GM23338 (cell line): ENCODE measurements around the gene DPT. TPM values are rescaled to one million over a fixed set of nuclear protein-coding genes. Genes with fewer than 3 reads are reported as not detected.

Experiments used
- ATAC-seq: fragments of 200-7000 bp; cut with Tn5 transposase; 3 replicates; pipeline ENCODE4 v1.9.1; 2020
- DNase-seq: peaks from one replicate; pipeline ENCODE4 v3.0.0-alpha.2; 2015; ENCODE audit warnings: low spot score
- H2AFZ ChIP-seq: fragments of 200-600 bp; sonication (generic); 2 replicates; pipeline ENCODE4 v1.8.0; 2016; ENCODE audit warnings: antibody characterized with exemption, mild to moderate bottlenecking, moderate library complexity
- H3F3A ChIP-seq: fragments of 200-600 bp; sonication (generic); replicated peaks from 2 replicates; pipeline ENCODE4 v1.8.0; 2017; ENCODE audit warnings: antibody characterized with exemption, mixed run types, low read depth
- H3K27ac ChIP-seq: fragments of 200-600 bp; sonication (generic); 2 replicates; pipeline ENCODE4 v1.6.1; 2016; ENCODE audit warnings: low read depth
- H3K27me3 ChIP-seq: fragments of 200-600 bp; sonication (generic); 2 replicates; pipeline ENCODE4 v1.8.0; 2016; ENCODE audit warnings: mild to moderate bottlenecking, mixed run types, moderate library complexity; ENCODE audit not compliant: insufficient read depth
- H3K36me3 ChIP-seq: fragments of 200-600 bp; sonication (generic); 2 replicates; pipeline ENCODE4 v1.8.0; 2016; ENCODE audit warnings: mild to moderate bottlenecking; ENCODE audit not compliant: insufficient read depth
- H3K4me1 ChIP-seq: fragments of 200-600 bp; sonication (generic); 2 replicates; pipeline ENCODE4 v1.8.0; 2016; ENCODE audit warnings: mild to moderate bottlenecking, moderate library complexity; ENCODE audit not compliant: insufficient read depth
- H3K4me2 ChIP-seq: fragments of 200-600 bp; sonication (generic); 2 replicates; pipeline ENCODE4 v1.7.1; 2017; ENCODE audit warnings: mixed run types
- H3K4me3 ChIP-seq: fragments of 200-600 bp; sonication (generic); 2 replicates; pipeline ENCODE4 v1.6.1; 2016; ENCODE audit warnings: mixed run types
- H3K79me2 ChIP-seq: fragments of 200-600 bp; sonication (generic); replicated peaks from 2 replicates; pipeline ENCODE4 v1.8.0; 2017; ENCODE audit warnings: mild to moderate bottlenecking; ENCODE audit not compliant: insufficient read depth
- H3K9me2 ChIP-seq: fragments of 200-600 bp; sonication (generic); 2 replicates; pipeline ENCODE4 v1.8.0; 2017; ENCODE audit not compliant: insufficient read depth
- H4K20me1 ChIP-seq: fragments of 200-600 bp; sonication (generic); replicated peaks from 2 replicates; pipeline ENCODE4 v1.8.0; 2017; ENCODE audit warnings: mild to moderate bottlenecking; ENCODE audit not compliant: insufficient read depth
- H3K27ac Mint-ChIP-seq: 2 replicates; pipeline ENCODE4 v1.8.0; 2020; ENCODE audit warnings: inconsistent platforms, mild to moderate bottlenecking, moderate library complexity, mixed read lengths
- H3K27me3 Mint-ChIP-seq: 3 replicates; pipeline ENCODE4 v1.8.0; 2022; ENCODE audit warnings: low read depth, mild to moderate bottlenecking, moderate library complexity, mixed read lengths, inconsistent platforms; ENCODE audit not compliant: insufficient read depth, poor library complexity
- H3K36me3 Mint-ChIP-seq: 3 replicates; pipeline ENCODE4 v1.8.0; 2021; ENCODE audit warnings: low read depth, mild to moderate bottlenecking, inconsistent platforms, moderate library complexity, mixed read lengths
- H3K4me1 Mint-ChIP-seq: 3 replicates; pipeline ENCODE4 v1.8.0; 2020; ENCODE audit warnings: mild to moderate bottlenecking, inconsistent platforms, mixed read lengths
- H3K4me3 Mint-ChIP-seq: 3 replicates; pipeline ENCODE4 v1.8.0; 2021; ENCODE audit warnings: moderate library complexity, mild to moderate bottlenecking, inconsistent platforms, mixed read lengths
- H3K9me3 Mint-ChIP-seq: 3 replicates; pipeline ENCODE4 v1.8.0; 2020; ENCODE audit warnings: moderate library complexity, mild to moderate bottlenecking, inconsistent platforms, mixed read lengths
- CREB1 ChIP-seq: fragments of 250-450 bp; sonication (Bioruptor Pico); IDR thresholded peaks from 2 replicates; pipeline ENCODE4 v1.5.0; 2020; ENCODE audit warnings: low read depth, mild to moderate bottlenecking, moderate library complexity
- CTCF ChIP-seq, 2 experiments: fragments of 200-600 bp in 1 of 2; sonication (generic) in 1 of 2; conservative IDR thresholded peaks; 2 replicates each; pipeline versions ENCODE4 v1.5.1 to v1.6.1; 2016 to 2017; ENCODE audit warnings: antibody characterized with exemption in 2 of 2, low read depth in 2 of 2, mild to moderate bottlenecking in 2 of 2, moderate library complexity in 1 of 2
- ETS1 ChIP-seq: IDR thresholded peaks from 2 replicates; pipeline ENCODE4 v1.6.1; 2016; ENCODE audit warnings: antibody characterized with exemption
- EZH2 ChIP-seq: fragments of 200-600 bp; sonication (generic); IDR thresholded peaks from one replicate; pipeline ENCODE4 v1.8.0; 2017; ENCODE audit warnings: antibody characterized with exemption, mild to moderate bottlenecking, low read depth; ENCODE audit not compliant: unreplicated experiment
- EZH2phosphoT487 ChIP-seq: fragments of 200-600 bp; sonication (generic); IDR thresholded peaks from one replicate; pipeline ENCODE4 v1.8.1; 2018; ENCODE audit warnings: antibody characterized with exemption; ENCODE audit not compliant: unreplicated experiment
- JUNB ChIP-seq: IDR thresholded peaks from one replicate; pipeline ENCODE4 v1.6.1; 2016; ENCODE audit warnings: antibody characterized with exemption; ENCODE audit not compliant: unreplicated experiment
- NANOG ChIP-seq: IDR thresholded peaks from 2 replicates; pipeline ENCODE4 v1.6.1; 2016; ENCODE audit warnings: antibody characterized with exemption, borderline replicate concordance
- POLR2AphosphoS5 ChIP-seq: IDR thresholded peaks from 2 replicates; pipeline ENCODE4 v1.6.1; 2016; ENCODE audit warnings: antibody characterized with exemption, low read depth
- STAT1 ChIP-seq: IDR thresholded peaks from one replicate; pipeline ENCODE4 v1.6.1; 2016; ENCODE audit warnings: antibody characterized with exemption; ENCODE audit not compliant: unreplicated experiment
- ZNF114 ChIP-seq: fragments of 250-450 bp; sonication (Bioruptor Pico); IDR thresholded peaks from 2 replicates; pipeline ENCODE4 v1.5.0; 2020; ENCODE audit warnings: mild to moderate bottlenecking, moderate library complexity
- ZNF331 ChIP-seq: fragments of 250-450 bp; sonication (Bioruptor Pico); IDR thresholded peaks from 2 replicates; pipeline ENCODE4 v1.5.0; 2020; ENCODE audit warnings: low read depth, mild to moderate bottlenecking, moderate library complexity
- ZNF462 ChIP-seq: fragments of 250-450 bp; sonication (Bioruptor Pico); IDR thresholded peaks from 2 replicates; pipeline ENCODE4 v1.5.0; 2020; ENCODE audit warnings: mild to moderate bottlenecking, moderate library complexity
- polyA plus RNA-seq: library from polyadenylated mRNA; unstranded; fragments of >200 nt; fragmentation: Nextera tagmentation; extraction: Ambion mirVana; gene quantifications from 2 replicates; pipeline ENCODE4 v1.2.1, GENCODE V29; 2016
- total RNA-seq: library from RNA; depleted of rRNA; stranded (reverse); fragments of >200 nt; shearing (Covaris generic); gene quantifications from 2 replicates; pipeline ENCODE4 v1.2.3, GENCODE V29; 2014
- TF ChIP-seq, protein P1 (sequence below): IDR thresholded peaks from one replicate; pipeline ENCODE4 v1.6.1; 2018; ENCODE audit warnings: antibody characterized with exemption; ENCODE audit not compliant: unreplicated experiment

The DPT gene
- total and polyA plus RNA-seq, 2 experiments from 2014 or later: not detected

GRCh38 chr1:168735974-168736373, 7.0 kb upstream of the DPT start:
- Histone ChIP-seq H3K27ac (no peak overlapping the region), H3K36me3 (no peaks in the 10 kb centered on the region), H4K20me1 (no peaks in the 10 kb centered on the region), H3F3A (no peaks in the 10 kb centered on the region), H3K27me3 (no peaks in the 10 kb centered on the region), H3K4me1 (no peaks in the 10 kb centered on the region), H2AFZ (no peak overlapping the region), H3K79me2 (no peaks in the 10 kb centered on the region), H3K4me3 (no peak overlapping the region), H3K4me2 (no peak overlapping the region), H3K9me2 (peaks cover 1% of the 10 kb centered on the region; the same call in 1 of the 2 replicates)
- H3K4me3 Mint-ChIP-seq: no peak overlapping the region
- H3K27ac Mint-ChIP-seq: no peak overlapping the region
- TF ChIP-seq STAT1: no peak
- TF ChIP-seq ZNF114 (CRISPR knock-in tag): no peak
- TF ChIP-seq ZNF331 (CRISPR knock-in tag): no peak
- no peak for TF ChIP-seq NANOG
- TF ChIP-seq CREB1 (CRISPR knock-in tag): no peak
- TF ChIP-seq EZH2phosphoT487: no peak
- no peak for TF ChIP-seq ZNF462 (CRISPR knock-in tag)
- no peak for TF ChIP-seq JUNB
- no peak for TF ChIP-seq POLR2AphosphoS5
- TF ChIP-seq EZH2: no peak
- TF ChIP-seq, protein P1, sequence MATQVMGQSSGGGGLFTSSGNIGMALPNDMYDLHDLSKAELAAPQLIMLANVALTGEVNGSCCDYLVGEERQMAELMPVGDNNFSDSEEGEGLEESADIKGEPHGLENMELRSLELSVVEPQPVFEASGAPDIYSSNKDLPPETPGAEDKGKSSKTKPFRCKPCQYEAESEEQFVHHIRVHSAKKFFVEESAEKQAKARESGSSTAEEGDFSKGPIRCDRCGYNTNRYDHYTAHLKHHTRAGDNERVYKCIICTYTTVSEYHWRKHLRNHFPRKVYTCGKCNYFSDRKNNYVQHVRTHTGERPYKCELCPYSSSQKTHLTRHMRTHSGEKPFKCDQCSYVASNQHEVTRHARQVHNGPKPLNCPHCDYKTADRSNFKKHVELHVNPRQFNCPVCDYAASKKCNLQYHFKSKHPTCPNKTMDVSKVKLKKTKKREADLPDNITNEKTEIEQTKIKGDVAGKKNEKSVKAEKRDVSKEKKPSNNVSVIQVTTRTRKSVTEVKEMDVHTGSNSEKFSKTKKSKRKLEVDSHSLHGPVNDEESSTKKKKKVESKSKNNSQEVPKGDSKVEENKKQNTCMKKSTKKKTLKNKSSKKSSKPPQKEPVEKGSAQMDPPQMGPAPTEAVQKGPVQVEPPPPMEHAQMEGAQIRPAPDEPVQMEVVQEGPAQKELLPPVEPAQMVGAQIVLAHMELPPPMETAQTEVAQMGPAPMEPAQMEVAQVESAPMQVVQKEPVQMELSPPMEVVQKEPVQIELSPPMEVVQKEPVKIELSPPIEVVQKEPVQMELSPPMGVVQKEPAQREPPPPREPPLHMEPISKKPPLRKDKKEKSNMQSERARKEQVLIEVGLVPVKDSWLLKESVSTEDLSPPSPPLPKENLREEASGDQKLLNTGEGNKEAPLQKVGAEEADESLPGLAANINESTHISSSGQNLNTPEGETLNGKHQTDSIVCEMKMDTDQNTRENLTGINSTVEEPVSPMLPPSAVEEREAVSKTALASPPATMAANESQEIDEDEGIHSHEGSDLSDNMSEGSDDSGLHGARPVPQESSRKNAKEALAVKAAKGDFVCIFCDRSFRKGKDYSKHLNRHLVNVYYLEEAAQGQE: no peak
- TF ChIP-seq ETS1: no peak
- no peak for TF ChIP-seq CTCF (conservative IDR thresholded peaks at IDR 0.05; ENCODE audit: low read depth in 2 of 2)
- DNase-seq: no peak
- no peaks in the 10 kb centered on the region for H3K4me1 Mint-ChIP-seq
- H3K36me3 Mint-ChIP-seq: no peaks in the 10 kb centered on the region
- no peaks in the 10 kb centered on the region for H3K9me3 Mint-ChIP-seq
- H3K27me3 Mint-ChIP-seq: peaks cover 1% of the 10 kb centered on the region
- no peak for ATAC-seq
